HFFc6 (cell line): ENCODE data around the gene PEMT. TPM values are rescaled to one million over a fixed set of nuclear protein-coding genes. Genes with fewer than 3 reads are reported as not detected.
A peak's percentile ranks its signal among the peaks of the same experiment; 100 is the strongest.

Experiments used
- DNase-seq: peaks from one replicate; pipeline ENCODE4 v3.0.0-alpha.2; 2018
- H3K27ac Mint-ChIP-seq: 2 replicates; pipeline ENCODE4 v1.8.0; 2020; ENCODE audit warnings: mild to moderate bottlenecking, mixed read lengths
- H3K27me3 Mint-ChIP-seq: 2 replicates; pipeline ENCODE4 v1.8.0; 2021; ENCODE audit warnings: mild to moderate bottlenecking, moderate library complexity, mixed read lengths; ENCODE audit not compliant: insufficient read depth
- H3K36me3 Mint-ChIP-seq: 2 replicates; pipeline ENCODE4 v1.8.0; 2021; ENCODE audit warnings: low read depth, mixed read lengths
- H3K4me1 Mint-ChIP-seq: 2 replicates; pipeline ENCODE4 v1.8.0; 2020; ENCODE audit warnings: low read depth, mixed read lengths
- H3K4me3 Mint-ChIP-seq: 2 replicates; pipeline ENCODE4 v1.8.0; 2020; ENCODE audit warnings: mild to moderate bottlenecking, moderate library complexity, mixed read lengths
- H3K9me3 Mint-ChIP-seq: 2 replicates; pipeline ENCODE4 v1.8.0; 2020; ENCODE audit warnings: mild to moderate bottlenecking, mixed read lengths
- CTCF ChIP-seq: fragments of 200-600 bp; sonication (generic); IDR thresholded peaks from 2 replicates; pipeline ENCODE4 v1.5.0; 2021; ENCODE audit warnings: antibody characterized with exemption, mild to moderate bottlenecking
- total RNA-seq, 6 experiments: library from RNA; stranded (reverse); fragmentation: NEBNext Ultra II Directional; extraction: Animal tissue kit (Norgen Biotek cat#: 25700); gene quantifications; 2 replicates in 1 of 6; 3 replicates in 5 of 6; pipeline ENCODE4 v1.2.3, GENCODE V29; 2021

PEMT gene
- total RNA-seq, 6 experiments from 2014 or later = 33.0 to 49.2 (median 44.0) TPM

DNA sequence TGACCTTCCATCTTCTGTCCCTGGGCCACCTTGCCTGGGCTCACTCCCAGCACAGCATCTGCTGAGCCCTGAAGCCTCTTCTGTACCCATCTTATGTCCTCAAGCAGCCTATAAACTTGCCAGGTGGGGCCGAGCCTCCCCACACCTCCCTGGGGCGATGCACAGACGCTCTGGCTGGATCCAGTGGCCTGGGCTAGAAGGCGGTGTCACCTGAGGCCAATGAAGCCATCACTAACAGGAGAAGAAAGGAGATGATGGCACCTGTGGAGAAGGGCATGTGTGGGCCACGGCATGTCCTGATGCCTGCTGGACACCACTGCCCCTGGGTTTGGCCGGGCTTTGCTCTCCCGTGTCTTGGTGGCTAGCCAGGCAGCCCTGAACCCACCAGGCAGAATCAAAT is 45.5 kb downstream of the PEMT start:
- TF ChIP-seq CTCF = no peak
- Mint-ChIP-seq H3K27me3 (no peaks in the 10 kb centered on the region; the same call in 1 of the 2 replicates), H3K36me3 (no peaks in the 10 kb centered on the region), H3K4me3 (peak overlapping the region; percentile 34), H3K9me3 (no peaks in the 10 kb centered on the region), H3K27ac (peak overlapping the region; percentile 60), H3K4me1 (peaks cover 13% of the 10 kb centered on the region)
- no peak for DNase-seq

DNA sequence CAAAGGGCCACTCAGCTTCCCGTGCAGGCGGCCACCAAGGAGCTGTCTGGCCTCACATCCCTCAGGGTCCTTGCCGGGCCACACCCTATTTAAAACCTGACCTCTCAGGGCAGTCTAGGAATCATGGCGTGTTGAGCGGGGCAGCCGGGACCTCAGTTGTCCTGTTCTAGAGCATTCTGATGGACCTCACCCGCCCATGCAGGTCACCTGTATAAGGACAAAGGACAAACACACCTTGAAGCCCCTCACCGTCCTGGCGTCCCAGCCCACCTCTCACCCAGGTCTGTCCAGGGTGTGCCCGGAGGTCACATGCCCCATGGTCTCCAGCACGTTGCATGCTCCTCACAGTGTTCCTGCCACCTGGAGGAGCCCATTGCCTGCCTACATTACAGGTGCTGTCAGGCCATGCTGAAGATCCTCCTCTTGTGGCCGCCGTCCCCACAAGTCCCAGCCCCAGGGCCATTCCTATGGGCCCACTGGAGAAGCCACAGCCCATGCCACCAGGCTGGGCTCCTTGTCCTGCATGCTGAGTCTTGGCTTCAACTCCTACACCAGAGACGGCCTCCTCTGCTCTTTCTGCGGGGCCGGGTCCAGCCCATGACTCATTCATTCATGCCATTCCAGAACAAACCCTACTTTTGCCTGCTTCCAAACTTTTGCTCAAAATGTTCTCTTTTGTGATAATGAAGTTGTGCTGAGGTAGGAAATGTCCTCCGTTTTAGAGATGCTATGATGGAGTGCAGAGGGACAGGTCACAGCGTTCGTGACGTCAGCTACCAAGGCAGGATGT is 46.3 kb downstream of the PEMT start:
- Mint-ChIP-seq H3K36me3 (no peaks in the 10 kb centered on the region), H3K4me3 (peak overlapping the region; percentile 34; the same call in 1 of the 2 replicates), H3K4me1 (peaks cover 13% of the 10 kb centered on the region), H3K27me3 (no peaks in the 10 kb centered on the region; the same call in 1 of the 2 replicates), H3K27ac (peak overlapping the region; percentile 60), H3K9me3 (no peaks in the 10 kb centered on the region)
- peak; percentile 47 for DNase-seq
- no peak for TF ChIP-seq CTCF

DNA sequence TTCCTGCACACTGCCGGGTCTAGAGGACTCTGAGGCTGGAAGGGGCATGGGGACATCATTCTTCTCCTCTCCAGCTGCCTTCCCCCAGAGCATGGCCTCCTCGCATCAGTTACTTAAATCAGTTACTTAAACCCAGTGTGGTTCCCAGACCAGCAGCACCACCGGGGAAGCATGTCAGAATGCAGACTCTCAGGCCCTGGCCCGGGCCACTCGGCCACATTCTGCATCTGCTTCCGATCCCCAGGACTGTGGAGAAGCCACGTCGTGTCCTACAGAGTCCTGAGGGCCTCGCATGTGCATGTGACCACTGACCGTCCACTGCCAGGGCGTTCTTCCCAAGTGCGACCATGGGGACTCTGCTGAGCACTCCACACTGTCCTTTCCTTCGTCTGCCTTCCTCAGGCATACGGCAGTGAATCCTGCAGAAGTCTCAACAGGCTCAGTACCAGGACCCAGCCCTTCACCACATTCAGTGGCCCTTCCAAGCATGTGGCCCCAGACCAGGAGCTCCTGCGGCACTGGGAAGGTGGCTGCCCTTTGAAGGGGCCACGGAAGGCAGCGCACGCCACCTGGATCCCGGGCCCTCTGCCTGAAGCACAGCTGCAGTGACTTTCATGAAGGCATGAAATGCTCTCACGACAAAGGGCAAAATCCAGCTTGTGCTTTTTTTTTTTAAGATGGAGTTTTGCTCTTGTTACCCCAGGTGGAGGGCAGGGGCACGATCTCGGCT is 48.4 kb downstream of the PEMT start:
- Mint-ChIP-seq H3K4me3 (no peak overlapping the region), H3K36me3 (no peaks in the 10 kb centered on the region), H3K4me1 (peaks cover 13% of the 10 kb centered on the region), H3K9me3 (no peaks in the 10 kb centered on the region), H3K27ac (no peak overlapping the region), H3K27me3 (no peaks in the 10 kb centered on the region; the same call in 1 of the 2 replicates)
- no peak for DNase-seq
- no peak for TF ChIP-seq CTCF

- no peak for DNase-seq
- Mint-ChIP-seq H3K4me1 (peaks cover 13% of the 10 kb centered on the region), H3K9me3 (no peaks in the 10 kb centered on the region), H3K27ac (no peak overlapping the region), H3K36me3 (no peaks in the 10 kb centered on the region), H3K27me3 (no peaks in the 10 kb centered on the region), H3K4me3 (no peak overlapping the region)
- no peak for TF ChIP-seq CTCF
Observed at GRCh38 chr17:17541640-17542001, 49.9 kb downstream of the PEMT start.

GRCh38 chr17:17540935-17541639 is 50.4 kb downstream of the PEMT start:
- no peak for DNase-seq
- Mint-ChIP-seq H3K36me3 (no peaks in the 10 kb centered on the region), H3K9me3 (no peaks in the 10 kb centered on the region), H3K4me1 (peaks cover 15% of the 10 kb centered on the region), H3K27ac (no peak overlapping the region), H3K4me3 (no peak overlapping the region), H3K27me3 (no peaks in the 10 kb centered on the region; the same call in 1 of the 2 replicates)
- no peak for TF ChIP-seq CTCF
